ENCODE measurements around the gene FSD1. TPM values are rescaled to one million over a fixed set of nuclear protein-coding genes. Genes with fewer than 3 reads are reported as not detected.
A peak's percentile ranks its signal among the peaks of the same experiment; 100 is the strongest.

Gene FSD1
- total RNA-seq, 3 donors from 2014 or later = 0.64 to 2.0 (median 0.84) TPM

GRCh38 chr19:4362101-4362828, 57.9 kb downstream of the FSD1 start:
- intact Hi-C loops (cut with DNase I, micrococcal nuclease) = no loop called here
- Histone ChIP-seq H3K4me1 (ENCODE audit: low read depth) (peaks cover 3% of the 10 kb centered on the region), H3K36me3 (ENCODE audit: low read depth) (no peaks in the 10 kb centered on the region), H3K4me3 (no peak overlapping the region), H3K9me3 (no peaks in the 10 kb centered on the region)
- DNase-seq (peak in 1 of 3 donors; percentile 28), ATAC-seq (no peak)
- TF ChIP-seq CTCF (IDR thresholded peaks at IDR 0.05) = no peak

GRCh38 chr19:4362831-4363545, 58.6 kb downstream of the FSD1 start:
- H3K9me3 ChIP-seq = no peaks in the 10 kb centered on the region
- ATAC-seq (peak; percentile 18), DNase-seq (peak in 1 of 3 donors; percentile 35)
- H3K4me3 ChIP-seq = no peak overlapping the region
- no peaks in the 10 kb centered on the region for H3K36me3 ChIP-seq (ENCODE audit: low read depth)
- intact Hi-C loops (cut with DNase I, micrococcal nuclease) = no loop called here
- TF ChIP-seq CTCF (IDR thresholded peaks at IDR 0.05) = no peak
- H3K4me1 ChIP-seq (ENCODE audit: low read depth) = peaks cover 3% of the 10 kb centered on the region

GRCh38 chr19:4363571-4364304, 59.3 kb downstream of the FSD1 start:
- no peak for TF ChIP-seq CTCF (IDR thresholded peaks at IDR 0.05)
- no peak overlapping the region for H3K4me3 ChIP-seq
- no peak for ATAC-seq
- H3K36me3 ChIP-seq (ENCODE audit: low read depth) = no peaks in the 10 kb centered on the region
- H3K9me3 ChIP-seq = no peaks in the 10 kb centered on the region
- intact Hi-C loops (cut with DNase I, micrococcal nuclease) = no loop called here
- H3K4me1 ChIP-seq (ENCODE audit: low read depth) = peaks cover 9% of the 10 kb centered on the region
- DNase-seq = peak in 1 of 3 donors; percentile 26

- Histone ChIP-seq H3K4me3 (no peak overlapping the region), H3K9me3 (no peaks in the 10 kb centered on the region), H3K36me3 (ENCODE audit: low read depth) (no peaks in the 10 kb centered on the region), H3K4me1 (ENCODE audit: low read depth) (peaks cover 25% of the 10 kb centered on the region)
- DNase-seq (peak in 2 of 3 donors; percentile 50 to 60), ATAC-seq (no peak)
- no peak for TF ChIP-seq CTCF (IDR thresholded peaks at IDR 0.05)
- intact Hi-C loops (cut with DNase I, micrococcal nuclease) = no loop called here
Observed at GRCh38 chr19:4365341-4365740, 60.9 kb downstream of the FSD1 start.

GRCh38 chr19:4365791-4366665, 61.6 kb downstream of the FSD1 start:
- no peaks in the 10 kb centered on the region for H3K36me3 ChIP-seq (ENCODE audit: low read depth)
- DNase-seq = no peak

More at GRCh38 chr19:4365791-4366665, 61.6 kb downstream of the FSD1 start:
- intact Hi-C loops (cut with DNase I, micrococcal nuclease) = no loop called here
- Histone ChIP-seq H3K4me1 (ENCODE audit: low read depth) (peaks cover 29% of the 10 kb centered on the region), H3K9me3 (no peaks in the 10 kb centered on the region), H3K4me3 (no peak overlapping the region)
- TF ChIP-seq CTCF (IDR thresholded peaks at IDR 0.05) = no peak
- ATAC-seq = no peak

All from mucosa of descending colon (tissue), 3 donors.